HepG2 (cell line): Measurements from ENCODE around the gene LRSAM1.

Source experiments
- E2F1 ChIP-seq: sonication (generic); formaldehyde crosslinking; IDR thresholded peaks from 2 replicates; pipeline ENCODE4 v1.5.0; 2020; ENCODE audit warnings: missing genetic modification reagents
- PATZ1 ChIP-seq: sonication (generic); formaldehyde crosslinking; IDR thresholded peaks from 2 replicates; pipeline ENCODE4 v1.4.0; 2020; ENCODE audit warnings: missing genetic modification reagents
- ZNF18 ChIP-seq: sonication (generic); formaldehyde crosslinking; IDR thresholded peaks from 2 replicates; pipeline ENCODE4 v1.8.0; 2022; ENCODE audit warnings: mild to moderate bottlenecking, missing genetic modification reagents; ENCODE audit not compliant: insufficient replicate concordance

GRCh38 chr9:127493592-127494303 is 42.4 kb downstream of the LRSAM1 start:
- TF ChIP-seq E2F1 (CRISPR knock-in tag): no peak
- TF ChIP-seq PATZ1 (CRISPR knock-in tag): no peak
- no peak for TF ChIP-seq ZNF18 (CRISPR knock-in tag)
